Neuronal stem cell (in vitro differentiated cells): ENCODE results near the gene GPR17.

ENCODE experiments used
- DNase-seq: peaks from one replicate; pipeline ENCODE4 v3.0.0-alpha.2; 2013; ENCODE audit warnings: low spot score
- H2AFZ ChIP-seq: one replicate; pipeline ENCODE4 v1.6.1; 2013; ENCODE audit warnings: mild to moderate bottlenecking, low read length, inconsistent platforms
- H2AK5ac ChIP-seq: 2 replicates; pipeline ENCODE4 v1.6.1; 2013; ENCODE audit warnings: low read depth, mild to moderate bottlenecking, inconsistent platforms, low read length, moderate library complexity, mixed read lengths
- H2BK120ac ChIP-seq: 2 replicates; pipeline ENCODE4 v1.6.1; 2013; ENCODE audit warnings: low read depth, mild to moderate bottlenecking, inconsistent platforms, low read length, moderate library complexity, mixed read lengths
- H2BK12ac ChIP-seq: one replicate; pipeline ENCODE4 v1.6.1; 2013; ENCODE audit warnings: low read length, inconsistent platforms
- H2BK15ac ChIP-seq: 2 replicates; pipeline ENCODE4 v1.6.1; 2013; ENCODE audit warnings: mild to moderate bottlenecking, low read length, inconsistent platforms, mixed read lengths
- H2BK5ac ChIP-seq: one replicate; pipeline ENCODE4 v1.6.1; 2013; ENCODE audit warnings: inconsistent platforms, mild to moderate bottlenecking, low read length, moderate library complexity
- H3K14ac ChIP-seq: one replicate; pipeline ENCODE4 v1.6.1; 2013; ENCODE audit warnings: low read length, inconsistent platforms
- H3K18ac ChIP-seq: 2 replicates; pipeline ENCODE4 v1.6.1; 2013; ENCODE audit warnings: low read length, inconsistent platforms
- H3K23ac ChIP-seq: 2 replicates; pipeline ENCODE4 v1.6.1; 2013; ENCODE audit warnings: low read depth, mild to moderate bottlenecking, mixed read lengths, low read length, inconsistent platforms; ENCODE audit not compliant: poor library complexity
- H3K27ac ChIP-seq: replicated peaks from 3 replicates; pipeline ENCODE4 v1.5.1; 2013; ENCODE audit warnings: low read length, inconsistent platforms
- H3K27me3 ChIP-seq, 3 experiments: 2 replicates each; pipeline ENCODE4 v1.6.1; 2013; ENCODE audit warnings: low read length in 3 of 3, mild to moderate bottlenecking in 2 of 3, inconsistent platforms in 1 of 3, low read depth in 1 of 3, mixed read lengths in 1 of 3, moderate library complexity in 1 of 3; ENCODE audit not compliant: control insufficient read depth in 3 of 3, insufficient read depth in 3 of 3
- H3K36me3 ChIP-seq, 2 donors: replicated peaks in 1 of 2; 2 replicates each; pipeline ENCODE4 v1.6.1; 2013; ENCODE audit warnings: low read length in 2 of 2; ENCODE audit not compliant: control insufficient read depth in 2 of 2, insufficient read depth in 2 of 2
- H3K4ac ChIP-seq: 2 replicates; pipeline ENCODE4 v1.6.1; 2013; ENCODE audit warnings: inconsistent platforms, mild to moderate bottlenecking, low read length, moderate library complexity
- H3K4me1 ChIP-seq, 2 donors: 1 replicate in 1 of 2; 2 replicates in 1 of 2; pipeline ENCODE4 v1.6.1; 2013; ENCODE audit warnings: low read length in 2 of 2, low read depth in 1 of 2; ENCODE audit not compliant: control insufficient read depth in 2 of 2, insufficient read depth in 1 of 2
- H3K4me2 ChIP-seq: one replicate; pipeline ENCODE4 v1.6.1; 2013; ENCODE audit warnings: mild to moderate bottlenecking, low read length, inconsistent platforms; ENCODE audit not compliant: insufficient read depth, poor library complexity, severe bottlenecking
- H3K4me3 ChIP-seq, 2 donors: 2 replicates each; pipeline ENCODE4 v1.5.1; 2013; ENCODE audit warnings: low read length in 2 of 2, mild to moderate bottlenecking in 2 of 2, inconsistent platforms in 1 of 2, moderate library complexity in 1 of 2
- H3K79me1 ChIP-seq: one replicate; pipeline ENCODE4 v1.6.1; 2013; ENCODE audit warnings: low read depth, mild to moderate bottlenecking, inconsistent platforms, low read length, moderate library complexity
- H3K9ac ChIP-seq: one replicate; pipeline ENCODE4 v1.6.1; 2013; ENCODE audit warnings: mild to moderate bottlenecking, low read depth, low read length, inconsistent platforms; ENCODE audit not compliant: poor library complexity
- H3K9me3 ChIP-seq, 2 donors: replicated peaks in 1 of 2; 2 replicates each; pipeline versions ENCODE3 to v1.6.1; 2013; ENCODE audit warnings: low read length in 2 of 2, mild to moderate bottlenecking in 2 of 2, inconsistent platforms in 1 of 2, low read depth in 1 of 2, mixed read lengths in 1 of 2, moderate library complexity in 1 of 2; ENCODE audit not compliant: control insufficient read depth in 2 of 2, insufficient read depth in 1 of 2
- H4K8ac ChIP-seq: one replicate; pipeline ENCODE4 v1.6.1; 2013; ENCODE audit warnings: low read depth, mild to moderate bottlenecking, inconsistent platforms, low read length, moderate library complexity
- H4K91ac ChIP-seq: one replicate; pipeline ENCODE4 v1.6.1; 2013; ENCODE audit warnings: low read length, low read depth, mild to moderate bottlenecking, inconsistent platforms; ENCODE audit not compliant: poor library complexity
- WGBS, 2 donors: extraction: QIAGEN DNeasy Blood & Tissue Kit; methylation state at CpG; one replicate each; pipeline ENCODE4 v1.1.7; 2013; ENCODE audit warnings: missing lambda C conversion rate in 2 of 2, mixed read lengths in 1 of 2; ENCODE audit not compliant: insufficient read length in 2 of 2, insufficient replicate concordance in 1 of 2; ENCODE audit errors: extremely low coverage in 2 of 2; 5-methylcytosine and 5-hydroxymethylcytosine counted together

The GPR17 gene

DNA sequence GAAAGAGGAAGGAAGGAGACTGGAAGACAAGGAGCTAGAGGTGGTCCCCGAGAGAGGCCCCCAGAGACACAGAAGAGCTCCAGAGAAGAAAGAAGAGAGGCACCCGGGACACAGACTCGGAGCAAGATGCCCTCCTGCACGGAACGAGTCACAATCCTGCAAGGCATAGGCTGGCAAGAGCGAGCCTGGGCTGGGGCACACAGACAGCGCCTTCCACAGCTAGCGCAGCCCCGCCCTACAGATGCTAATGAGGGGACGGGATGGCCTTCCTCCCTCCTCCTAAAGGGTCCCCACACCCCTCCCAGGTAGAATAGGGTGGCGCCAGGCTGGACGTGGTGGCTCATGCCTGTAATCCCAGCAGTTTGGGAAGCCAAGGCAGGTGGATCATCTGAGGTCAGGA, 19.8 kb upstream of the GPR17 start:
- H3K4me2 ChIP-seq: no peak overlapping the region
- no peak overlapping the region for H3K4ac ChIP-seq
- H3K4me1 ChIP-seq: no peaks in the 10 kb centered on the region
- no peak overlapping the region for H2BK12ac ChIP-seq
- WGBS, 2 donors: no CpG with 5 or more reads among the region's 12 CpGs
- DNase-seq: no peak
- peak overlapping the region; percentile 8 for H3K23ac ChIP-seq
- H4K91ac ChIP-seq: no peak overlapping the region
- no peak overlapping the region for H3K4me3 ChIP-seq
- H2BK15ac ChIP-seq: no peak overlapping the region
- H3K79me1 ChIP-seq: peaks cover 5% of the 10 kb centered on the region
- no peak overlapping the region for H3K27ac ChIP-seq
- no peak overlapping the region for H2AK5ac ChIP-seq
- no peak overlapping the region for H3K14ac ChIP-seq
- no peak overlapping the region for H3K18ac ChIP-seq
- H4K8ac ChIP-seq: no peak overlapping the region
- H2BK120ac ChIP-seq: no peak overlapping the region
- H3K36me3 ChIP-seq: no peaks in the 10 kb centered on the region
- H2BK5ac ChIP-seq: no peak overlapping the region
- no peaks in the 10 kb centered on the region for H3K9me3 ChIP-seq
- H3K9ac ChIP-seq: no peak overlapping the region
- no peaks in the 10 kb centered on the region for H3K27me3 ChIP-seq
- H2AFZ ChIP-seq: no peak overlapping the region

DNA sequence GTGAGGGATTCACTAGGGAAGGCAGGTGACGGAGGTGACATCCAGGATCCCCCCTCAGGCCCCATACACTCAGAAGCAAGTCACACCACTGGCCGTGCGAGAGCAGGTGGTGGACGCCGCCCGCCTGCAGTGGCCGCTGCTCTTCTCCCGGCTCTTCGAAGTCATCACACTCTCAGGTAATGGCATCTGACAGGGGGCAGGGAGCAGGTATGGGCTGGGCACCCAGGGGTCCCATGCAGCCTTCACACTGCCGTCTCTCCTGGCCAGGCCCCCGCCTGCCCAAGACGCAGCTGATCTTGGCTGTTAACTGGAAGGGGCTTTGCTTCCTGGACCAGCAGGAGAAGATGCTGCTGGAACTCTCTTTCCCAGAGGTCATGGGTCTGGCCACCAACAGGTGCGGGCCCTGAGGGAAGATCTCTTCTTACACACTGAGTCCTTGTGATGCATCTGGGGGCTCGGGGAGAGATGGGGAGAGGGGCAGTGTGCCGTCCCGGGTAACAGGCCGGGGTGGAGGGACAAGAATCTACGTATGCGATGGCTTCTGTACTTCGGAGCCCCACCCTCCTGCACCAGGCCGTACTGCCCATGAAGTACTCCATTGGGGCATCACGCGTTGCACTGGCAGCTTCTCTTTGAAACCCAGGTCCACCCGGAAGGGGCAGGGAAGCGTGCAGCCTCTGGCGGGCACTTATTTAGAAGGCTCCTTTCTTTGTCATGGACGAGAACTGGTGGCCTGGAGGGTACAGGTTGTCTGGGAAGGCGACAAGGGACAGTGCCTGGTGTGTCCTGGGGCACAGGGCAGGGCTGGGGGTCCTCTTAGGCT, 18.8 kb upstream of the GPR17 start:
- no peaks in the 10 kb centered on the region for H3K27me3 ChIP-seq
- peak overlapping the region; percentile 61 for H3K18ac ChIP-seq
- H4K8ac ChIP-seq: no peak overlapping the region
- H2AFZ ChIP-seq: no peak overlapping the region
- no peak overlapping the region for H2BK5ac ChIP-seq
- H3K4me1 ChIP-seq: no peaks in the 10 kb centered on the region
- H3K4me3 ChIP-seq: no peak overlapping the region
- H2BK120ac ChIP-seq: no peak overlapping the region
- no peaks in the 10 kb centered on the region for H3K9me3 ChIP-seq
- no peak overlapping the region for H3K4ac ChIP-seq
- H3K36me3 ChIP-seq: no peaks in the 10 kb centered on the region
- peak overlapping the region; percentile 47 for H3K14ac ChIP-seq
- no peak for DNase-seq
- no CpG with 5 or more reads among the region's 28 CpGs for whole genome bisulfite sequencing, 2 donors
- H2BK12ac ChIP-seq: no peak overlapping the region
- H3K27ac ChIP-seq: no peak overlapping the region
- no peak overlapping the region for H3K4me2 ChIP-seq
- H3K9ac ChIP-seq: no peak overlapping the region
- H2AK5ac ChIP-seq: peak overlapping the region; percentile 83
- peak overlapping the region; percentile 61 for H2BK15ac ChIP-seq
- H4K91ac ChIP-seq: no peak overlapping the region
- H3K23ac ChIP-seq: no peak overlapping the region
- peaks cover 5% of the 10 kb centered on the region for H3K79me1 ChIP-seq

DNA sequence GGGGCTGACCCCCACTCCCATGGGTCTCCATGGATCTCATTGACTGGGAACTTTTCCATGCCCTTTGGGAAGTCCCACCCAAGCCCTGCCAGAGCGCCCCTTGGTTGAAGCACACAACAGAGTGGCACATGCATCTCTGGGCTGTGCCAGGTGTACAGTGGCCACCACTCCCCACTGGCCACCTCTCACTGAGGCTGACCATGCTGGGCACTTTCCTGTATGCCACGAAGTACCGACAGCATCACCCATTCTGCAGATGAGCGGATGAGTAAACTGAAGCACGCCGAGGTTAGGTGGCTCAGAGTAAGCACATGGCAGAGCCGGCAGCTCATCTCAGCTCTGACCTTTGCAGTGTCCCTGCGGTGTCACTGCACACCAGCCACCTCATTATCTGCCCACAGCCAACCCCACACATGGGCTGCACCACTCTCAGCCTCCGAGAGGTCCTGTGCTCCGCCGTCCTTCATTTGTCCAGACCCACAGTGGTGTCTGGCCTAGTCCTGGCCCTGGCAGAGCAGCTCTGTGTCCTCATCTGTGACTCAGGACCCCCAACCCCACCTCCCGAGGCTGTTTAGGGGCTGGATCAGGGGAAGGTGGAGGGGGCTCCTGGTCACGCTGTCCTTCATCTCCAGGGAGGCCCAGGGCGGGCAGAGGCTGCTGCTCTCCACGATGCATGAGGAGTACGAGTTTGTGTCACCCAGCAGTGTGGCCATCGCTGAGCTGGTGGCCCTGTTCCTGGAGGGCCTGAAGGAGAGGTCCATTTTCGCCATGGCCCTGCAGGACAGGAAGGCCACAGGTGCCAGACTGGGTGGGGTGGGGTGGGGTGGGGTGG, 18.0 kb upstream of the GPR17 start:
- WGBS, 2 donors: no CpG with 5 or more reads among the region's 18 CpGs
- Histone ChIP-seq H3K4me2 (no peak overlapping the region), H3K4me1 (no peaks in the 10 kb centered on the region), H3K9me3 (no peaks in the 10 kb centered on the region), H2BK5ac (peak overlapping the region; percentile 85), H3K23ac (peak overlapping the region; percentile 85), H2BK12ac (peak overlapping the region; percentile 93), H3K4ac (peak overlapping the region; percentile 89), H3K27me3 (no peaks in the 10 kb centered on the region), H4K8ac (peak overlapping the region; percentile 58), H2AFZ (no peak overlapping the region), H2BK120ac (no peak overlapping the region), H3K27ac (no peak overlapping the region), H3K9ac (no peak overlapping the region), H3K14ac (peak overlapping the region; percentile 63), H4K91ac (peak overlapping the region; percentile 43), H3K4me3 (no peak overlapping the region), H2BK15ac (peak overlapping the region; percentile 61), H3K18ac (peak overlapping the region; percentile 84), H2AK5ac (peak overlapping the region; percentile 83), H3K36me3 (no peaks in the 10 kb centered on the region), H3K79me1 (peaks cover 5% of the 10 kb centered on the region)
- no peak for DNase-seq
